Stimulated activated CD8-positive, alpha-beta memory T cell treated with anti-CD3 and anti-CD28 coated beads, Interleukin-7, amount 100 ng/mL, for 48 hours (primary cell): Measurements from ENCODE around the gene NCF1.
"Not testable (repeated sequence)": the region's sequence is repeated elsewhere in the genome, so short reads cannot be mapped to it uniquely, and the experiment has no call there.

Experiments
- DNase-seq, 2 donors: peaks; one replicate each; pipeline ENCODE4 v3.0.0-alpha.2; 2020; ENCODE audit warnings: low read depth in 1 of 2; ENCODE audit errors: extremely low read depth in 1 of 2

NCF1 gene

GRCh38 chr7:74783595-74783994 lies 9.8 kb downstream of the NCF1 start:
- DNase-seq: not testable (repeated sequence)

- peak; percentile 89 to 91 for DNase-seq
These were observed 14.7 kb downstream of the NCF1 start for GRCh38 chr7:74788369-74789150.

DNA sequence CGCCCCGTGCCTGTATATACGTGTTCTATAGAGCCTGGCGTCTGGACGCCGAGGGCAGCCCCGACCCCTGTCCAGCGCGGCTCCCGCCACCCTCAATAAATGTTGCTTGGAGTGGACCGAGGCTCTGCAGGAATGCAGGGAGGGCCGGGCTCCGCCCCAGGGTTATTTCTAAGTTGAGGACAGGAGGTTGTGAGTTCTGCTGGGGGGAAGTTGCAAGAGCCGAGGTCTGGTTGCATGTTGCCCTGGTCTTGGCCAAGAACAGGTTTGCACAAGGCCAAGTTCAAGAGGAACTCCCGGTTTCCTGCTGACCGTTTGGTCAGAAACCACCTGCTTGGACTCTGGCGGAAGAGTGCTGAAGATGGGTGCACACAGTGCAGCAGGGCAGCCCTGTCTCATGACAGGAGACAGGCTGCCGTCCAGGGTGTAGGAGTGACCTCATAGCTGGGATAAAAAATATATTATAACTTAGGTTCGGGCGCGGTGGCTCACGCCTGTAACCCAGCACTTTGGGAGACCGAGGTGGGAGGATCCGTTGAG lies 15.5 kb downstream of the NCF1 start:
- DNase-seq: not testable (repeated sequence)

DNA sequence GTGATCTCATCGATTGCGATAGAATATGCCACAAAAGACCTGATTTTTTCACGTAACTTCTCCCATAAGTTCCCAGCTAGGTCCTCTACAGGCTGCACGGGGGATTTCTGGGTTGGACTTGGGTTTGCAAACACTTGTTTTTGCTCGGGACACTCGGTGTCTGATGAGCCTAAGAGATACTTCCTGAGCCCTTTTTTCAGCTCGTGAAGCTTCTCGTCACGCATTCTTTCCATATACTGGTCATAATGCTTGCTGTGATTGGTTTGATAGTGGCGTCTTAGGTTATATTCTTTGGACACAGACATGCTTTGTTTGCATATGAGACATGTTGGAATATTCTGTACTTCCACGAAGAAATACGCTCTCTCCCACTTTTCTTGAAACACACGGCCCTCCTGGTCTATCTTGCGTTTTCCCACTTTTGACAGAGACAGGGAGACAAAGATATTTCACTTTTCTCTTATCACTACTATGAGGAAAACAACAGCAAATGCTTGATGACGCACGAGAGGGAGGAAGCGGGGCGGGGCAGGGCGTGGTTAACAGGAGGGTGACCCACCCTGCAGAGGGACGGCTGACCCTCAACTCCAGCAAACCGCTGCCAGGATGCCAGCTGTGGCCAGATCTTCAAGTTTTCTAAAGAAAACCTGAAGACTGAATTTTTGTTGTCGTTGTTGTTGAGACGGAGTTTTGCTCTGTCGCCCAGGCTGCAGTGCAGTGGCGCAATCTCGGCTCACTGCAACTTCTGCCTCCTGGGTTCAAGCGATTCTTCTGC lies 24.2 kb downstream of the NCF1 start:
- DNase-seq: not testable (repeated sequence)

DNA sequence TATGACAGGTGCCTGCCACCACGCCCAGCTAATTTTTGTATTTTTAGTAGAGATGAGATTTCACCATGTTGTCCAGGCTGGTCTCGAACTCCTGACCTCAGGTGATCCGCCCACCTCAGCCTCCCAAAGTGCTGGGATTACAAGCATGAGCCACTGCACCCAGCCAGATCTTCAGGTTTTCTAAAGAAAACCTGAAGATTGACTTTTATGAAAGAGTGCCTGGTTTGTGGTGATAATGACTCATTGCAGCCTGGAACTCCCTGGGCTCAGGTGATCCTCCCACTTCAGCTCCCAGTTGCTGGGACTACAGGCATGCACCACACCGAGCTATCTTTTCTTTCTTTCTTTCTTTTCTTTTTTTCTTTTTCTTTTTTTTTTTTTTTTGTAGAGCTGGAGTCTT lies 24.8 kb downstream of the NCF1 start:
- not testable (repeated sequence) for DNase-seq

- DNase-seq: not testable (repeated sequence)
These were observed 42.1 kb downstream of the NCF1 start for GRCh38 chr7:74815882-74816281.

- DNase-seq: not testable (repeated sequence)
These were observed 46.5 kb downstream of the NCF1 start for GRCh38 chr7:74820146-74820805.

GRCh38 chr7:74821259-74821658 lies 47.4 kb downstream of the NCF1 start:
- not testable (repeated sequence) for DNase-seq

DNA sequence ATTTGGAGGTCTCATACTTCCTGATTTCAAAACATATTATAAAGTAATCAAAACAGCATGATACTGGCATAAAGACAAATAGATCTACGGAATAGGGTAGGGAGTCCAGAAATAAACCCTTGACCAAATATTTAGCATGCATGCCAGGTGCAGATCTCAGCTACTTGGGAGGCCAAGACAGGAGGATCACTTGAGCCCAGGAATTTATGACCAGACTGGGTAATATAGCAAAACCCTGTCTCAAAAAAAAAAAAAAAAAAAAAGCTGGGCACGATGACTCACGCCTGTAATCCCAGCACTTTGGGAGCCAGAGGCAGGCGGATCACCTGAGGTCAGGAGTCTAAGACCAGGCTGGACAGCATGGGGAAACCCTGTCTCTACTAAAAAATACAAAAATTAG lies 56.1 kb downstream of the NCF1 start:
- DNase-seq: not testable (repeated sequence)

DNA sequence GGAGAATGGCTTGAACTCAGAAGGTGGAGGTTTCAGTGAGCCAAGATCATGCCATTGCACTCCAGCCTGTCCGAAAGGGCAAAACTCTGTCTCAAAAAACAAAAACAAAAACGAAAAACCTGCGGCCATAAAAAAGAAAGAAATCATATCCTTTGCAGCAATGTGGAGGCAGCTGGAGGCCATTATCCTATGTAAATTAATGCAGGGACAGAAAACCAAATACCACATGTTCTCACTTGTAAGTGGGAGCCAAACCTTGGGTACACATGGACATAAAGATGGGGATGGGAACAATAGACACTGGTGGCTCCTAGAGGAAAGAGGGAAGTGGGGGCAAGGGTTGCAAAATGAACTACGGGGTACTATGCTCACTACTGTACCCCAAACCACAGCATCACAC lies 56.6 kb downstream of the NCF1 start:
- not testable (repeated sequence) for DNase-seq
